SK-N-SH treated with all-trans-retinoic acid at 6 μM for 48 hours (cell line): Measurements from ENCODE around the gene NOTCH3.

ENCODE experiments used
- ATAC-seq: fragments of 200-7000 bp; cut with Tn5 transposase; 3 replicates; pipeline ENCODE4 v1.9.1; 2020; ENCODE audit warnings: mild to moderate bottlenecking, moderate library complexity
- ARNTL ChIP-seq: fragments of 450-650 bp; formaldehyde crosslinking; IDR thresholded peaks from 2 replicates; pipeline ENCODE4 v1.5.0; 2020; ENCODE audit warnings: low read depth, mild to moderate bottlenecking, moderate library complexity, borderline replicate concordance
- CSDC2 ChIP-seq: fragments of 250-450 bp; sonication (Bioruptor Pico); IDR thresholded peaks from 2 replicates; pipeline ENCODE4 v1.5.0; 2020; ENCODE audit warnings: mild to moderate bottlenecking, moderate library complexity
- CSRNP3 ChIP-seq: fragments of 250-450 bp; sonication (Bioruptor Pico); IDR thresholded peaks from 2 replicates; pipeline ENCODE4 v1.5.1; 2021; ENCODE audit warnings: mild to moderate bottlenecking, moderate library complexity
- ESRRG ChIP-seq: fragments of 250-450 bp; sonication (Bioruptor Pico); IDR thresholded peaks from 2 replicates; pipeline ENCODE4 v1.6.1; 2021; ENCODE audit warnings: mild to moderate bottlenecking
- GLIS3 ChIP-seq: fragments of 250-450 bp; sonication (Bioruptor Pico); IDR thresholded peaks from 2 replicates; pipeline ENCODE4 v1.5.0; 2020; ENCODE audit warnings: mild to moderate bottlenecking, moderate library complexity
- ISL1 ChIP-seq: fragments of 250-450 bp; sonication (Bioruptor Pico); IDR thresholded peaks from 2 replicates; pipeline ENCODE4 v2.1.2; 2022; ENCODE audit warnings: mild to moderate bottlenecking, moderate library complexity
- OSR1 ChIP-seq: fragments of 250-450 bp; sonication (Bioruptor Pico); IDR thresholded peaks from 2 replicates; pipeline ENCODE4 v1.8.0; 2022; ENCODE audit warnings: moderate library complexity, mild to moderate bottlenecking, inconsistent platforms
- POU6F1 ChIP-seq: fragments of 250-450 bp; sonication (Bioruptor Pico); IDR thresholded peaks from 2 replicates; pipeline ENCODE4 v1.8.0; 2021; ENCODE audit warnings: low read depth, mild to moderate bottlenecking, moderate library complexity, borderline replicate concordance
- SNAI2 ChIP-seq: fragments of 250-450 bp; sonication (Bioruptor Pico); IDR thresholded peaks from 2 replicates; pipeline ENCODE4 v1.5.0; 2020; ENCODE audit warnings: mild to moderate bottlenecking, moderate library complexity
- TCF4 ChIP-seq: fragments of 250-450 bp; sonication (Bioruptor Pico); IDR thresholded peaks from 2 replicates; pipeline ENCODE4 v1.8.0; 2021; ENCODE audit warnings: mild to moderate bottlenecking, moderate library complexity, borderline replicate concordance
- TOX ChIP-seq: fragments of 250-450 bp; sonication (Bioruptor Pico); IDR thresholded peaks from 2 replicates; pipeline ENCODE4 v1.8.0; 2021; ENCODE audit warnings: mild to moderate bottlenecking, moderate library complexity, borderline replicate concordance
- TSHZ2 ChIP-seq: fragments of 250-450 bp; sonication (Bioruptor Pico); IDR thresholded peaks from 2 replicates; pipeline ENCODE4 v1.5.0; 2020; ENCODE audit warnings: mild to moderate bottlenecking, moderate library complexity
- ZC3H10 ChIP-seq: fragments of 250-450 bp; sonication (Bioruptor Pico); IDR thresholded peaks from 2 replicates; pipeline ENCODE4 v1.5.1; 2021; ENCODE audit warnings: mild to moderate bottlenecking, moderate library complexity
- ZFP3 ChIP-seq: fragments of 250-450 bp; sonication (Bioruptor Pico); IDR thresholded peaks from 2 replicates; pipeline ENCODE4 v1.5.0; 2020; ENCODE audit warnings: mild to moderate bottlenecking, moderate library complexity
- ZNF565 ChIP-seq: fragments of 450-650 bp; formaldehyde crosslinking; conservative IDR thresholded peaks from 2 replicates; pipeline ENCODE4 v1.5.0; 2020; ENCODE audit warnings: low read depth, mild to moderate bottlenecking, moderate library complexity
- ZNF70 ChIP-seq: fragments of 450-650 bp; formaldehyde crosslinking; IDR thresholded peaks from 2 replicates; pipeline ENCODE4 v1.5.0; 2020; ENCODE audit warnings: mild to moderate bottlenecking, moderate library complexity
- ZNF8 ChIP-seq: fragments of 450-650 bp; formaldehyde crosslinking; IDR thresholded peaks from 2 replicates; pipeline ENCODE4 v1.5.0; 2020; ENCODE audit warnings: mild to moderate bottlenecking, moderate library complexity
- TF ChIP-seq, protein P1 (sequence below): fragments of 250-450 bp; sonication (Bioruptor Pico); IDR thresholded peaks from 2 replicates; pipeline ENCODE4 v1.8.0; 2020; ENCODE audit warnings: mild to moderate bottlenecking, moderate library complexity, borderline replicate concordance
- TF ChIP-seq, protein P2 (sequence below): fragments of 250-450 bp; sonication (Bioruptor Pico); IDR thresholded peaks from 2 replicates; pipeline ENCODE4 v1.5.1; 2020; ENCODE audit warnings: low read depth, mild to moderate bottlenecking, moderate library complexity

Gene NOTCH3

GRCh38 chr19:15161028-15161984 lies 39.5 kb downstream of the NOTCH3 start:
- TF ChIP-seq GLIS3 (CRISPR knock-in tag) (no peak), TOX (no peak), CSDC2 (no peak), ARNTL (CRISPR knock-in tag) (no peak), CSRNP3 (CRISPR knock-in tag) (no peak), ISL1 (CRISPR knock-in tag) (no peak), POU6F1 (CRISPR knock-in tag) (no peak), ZC3H10 (CRISPR knock-in tag) (no peak), ZNF565 (CRISPR knock-in tag) (no peak), ESRRG (CRISPR knock-in tag) (no peak), ZNF8 (no peak), SNAI2 (no peak), TSHZ2 (CRISPR knock-in tag) (no peak), OSR1 (no peak), TCF4 (CRISPR knock-in tag) (no peak), ZFP3 (CRISPR knock-in tag) (no peak), ZNF70 (CRISPR knock-in tag) (no peak)
- TF ChIP-seq, protein P1, sequence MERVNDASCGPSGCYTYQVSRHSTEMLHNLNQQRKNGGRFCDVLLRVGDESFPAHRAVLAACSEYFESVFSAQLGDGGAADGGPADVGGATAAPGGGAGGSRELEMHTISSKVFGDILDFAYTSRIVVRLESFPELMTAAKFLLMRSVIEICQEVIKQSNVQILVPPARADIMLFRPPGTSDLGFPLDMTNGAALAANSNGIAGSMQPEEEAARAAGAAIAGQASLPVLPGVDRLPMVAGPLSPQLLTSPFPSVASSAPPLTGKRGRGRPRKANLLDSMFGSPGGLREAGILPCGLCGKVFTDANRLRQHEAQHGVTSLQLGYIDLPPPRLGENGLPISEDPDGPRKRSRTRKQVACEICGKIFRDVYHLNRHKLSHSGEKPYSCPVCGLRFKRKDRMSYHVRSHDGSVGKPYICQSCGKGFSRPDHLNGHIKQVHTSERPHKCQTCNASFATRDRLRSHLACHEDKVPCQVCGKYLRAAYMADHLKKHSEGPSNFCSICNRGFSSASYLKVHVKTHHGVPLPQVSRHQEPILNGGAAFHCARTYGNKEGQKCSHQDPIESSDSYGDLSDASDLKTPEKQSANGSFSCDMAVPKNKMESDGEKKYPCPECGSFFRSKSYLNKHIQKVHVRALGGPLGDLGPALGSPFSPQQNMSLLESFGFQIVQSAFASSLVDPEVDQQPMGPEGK (CRISPR knock-in tag), result no peak
- TF ChIP-seq, protein P2, sequence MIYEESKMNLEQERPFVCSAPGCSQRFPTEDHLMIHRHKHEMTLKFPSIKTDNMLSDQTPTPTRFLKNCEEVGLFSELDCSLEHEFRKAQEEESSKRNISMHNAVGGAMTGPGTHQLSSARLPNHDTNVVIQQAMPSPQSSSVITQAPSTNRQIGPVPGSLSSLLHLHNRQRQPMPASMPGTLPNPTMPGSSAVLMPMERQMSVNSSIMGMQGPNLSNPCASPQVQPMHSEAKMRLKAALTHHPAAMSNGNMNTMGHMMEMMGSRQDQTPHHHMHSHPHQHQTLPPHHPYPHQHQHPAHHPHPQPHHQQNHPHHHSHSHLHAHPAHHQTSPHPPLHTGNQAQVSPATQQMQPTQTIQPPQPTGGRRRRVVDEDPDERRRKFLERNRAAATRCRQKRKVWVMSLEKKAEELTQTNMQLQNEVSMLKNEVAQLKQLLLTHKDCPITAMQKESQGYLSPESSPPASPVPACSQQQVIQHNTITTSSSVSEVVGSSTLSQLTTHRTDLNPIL (CRISPR knock-in tag), result no peak

GRCh38 chr19:15159251-15159650 lies 41.5 kb downstream of the NOTCH3 start:
- TF ChIP-seq CSRNP3 (CRISPR knock-in tag) (no peak), ISL1 (CRISPR knock-in tag) (no peak), ZNF565 (CRISPR knock-in tag) (no peak), ZNF8 (no peak), CSDC2 (no peak), ZC3H10 (CRISPR knock-in tag) (no peak)
- TF ChIP-seq, protein P2 (CRISPR knock-in tag), result no peak
- ATAC-seq, result no peak

More at GRCh38 chr19:15161028-15161984, 39.5 kb downstream of the NOTCH3 start:
- ATAC-seq, result no peak; the same call in 2 of the 3 replicates
